Peyer's patch (tissue), 4 donors: Measurements from ENCODE around the gene MYD88. TPM values are rescaled to one million over a fixed set of nuclear protein-coding genes. Genes with fewer than 3 reads are reported as not detected.

ENCODE experiments used
- DNase-seq, 3 donors: peaks; one replicate each; pipeline ENCODE4 v3.0.0-alpha.2; 2017 to 2019
- H3K27ac ChIP-seq, 4 donors: fragments of 200-600 bp; sonication (generic); one replicate each; pipeline ENCODE4 v1.5.1; 2016 to 2019
- H3K27me3 ChIP-seq, 2 donors: fragments of 200-600 bp; sonication (generic); one replicate each; pipeline ENCODE4 v1.5.1; 2019
- H3K36me3 ChIP-seq, 3 donors: fragments of 200-600 bp; sonication (generic); one replicate each; pipeline ENCODE4 v1.5.1; 2016 to 2019
- H3K4me1 ChIP-seq, 4 donors: fragments of 200-600 bp; sonication (generic); one replicate each; pipeline ENCODE4 v1.5.1; 2016 to 2019
- H3K4me3 ChIP-seq, 4 donors: fragments of 200-600 bp; sonication (generic); 1 replicate in 3 of 4; 2 replicates in 1 of 4; pipeline ENCODE4 v1.5.1; 2016 to 2019; ENCODE audit warnings: mild to moderate bottlenecking in 1 of 4
- H3K9me3 ChIP-seq, 4 donors: fragments of 200-600 bp; sonication (generic); one replicate each; pipeline ENCODE4 v1.5.1; 2016 to 2019; ENCODE audit warnings: mild to moderate bottlenecking in 1 of 4
- CTCF ChIP-seq, 6 experiments: fragments of 450-650 bp in 4 of 6; fragments of 200-600 bp in 2 of 6; sonication (generic) in 1 of 6; IDR thresholded peaks; one replicate each; pipeline ENCODE4 v1.5.1; 2017 to 2019; ENCODE audit warnings: antibody characterized with exemption in 6 of 6, mild to moderate bottlenecking in 3 of 6, moderate library complexity in 1 of 6
- POLR2A ChIP-seq, 2 donors: fragments of 450-650 bp; IDR thresholded peaks; one replicate each; pipeline ENCODE4 v1.5.1; 2017; ENCODE audit warnings: antibody characterized with exemption in 2 of 2, mild to moderate bottlenecking in 2 of 2, moderate library complexity in 2 of 2
- small RNA-seq, 2 donors: library from RNA; depleted of rRNA; stranded (forward); fragments of <200 nt; gene quantifications; one replicate each; pipeline ENCODE3, GENCODE V24; 2016
- total RNA-seq, 4 donors: library from RNA; depleted of rRNA; stranded (reverse); fragments of >200 nt; gene quantifications; one replicate each; pipeline ENCODE4 v1.1.0, GENCODE V29; 2016

MYD88 gene
- total RNA-seq, 4 donors from 2014 or later = 41.8 to 82.7 (median 73.8) TPM

- H3K27me3 ChIP-seq = no peaks in the 10 kb centered on the region
- H3K4me3 ChIP-seq = no peak overlapping the region
- no peaks in the 10 kb centered on the region for H3K9me3 ChIP-seq
- no peak for TF ChIP-seq POLR2A (IDR thresholded peaks at IDR 0.05)
- no peak for TF ChIP-seq CTCF (IDR thresholded peaks at IDR 0.05)
- H3K4me1 ChIP-seq = no peaks in the 10 kb centered on the region
- H3K36me3 ChIP-seq = peaks cover 0 to 30% (median 0%) of the 10 kb centered on the region in 3 donors
- DNase-seq = no peak
- H3K27ac ChIP-seq = no peak overlapping the region
Measured at GRCh38 chr3:38190481-38190881, 52.0 kb downstream of the MYD88 start.

Small RNA genes within 50 kb of the gene (small RNA-seq; reads per million reads assigned to genes)
- gene RF00019 = 0 reads per million in 2 donors

Other genes with a start within 250 kb of the MYD88 start
- gene VILL, start 147.9 kb upstream of the MYD88 start, total RNA-seq = 100 to 1,000 TPM in 3 of 4 donors, 10 to 100 TPM in 1; 59.4 to 309 (median 230) TPM
- 10 to 100 TPM; 36.6 to 47.0 (median 40.5) TPM for gene PLCD1, start 109.0 kb upstream of the MYD88 start, total RNA-seq
- 1 to 10 TPM in 1 of 4 donors, under 1 TPM in 3; 0.18 to 2.2 (median 0.75) TPM for gene DLEC1, start 99.5 kb upstream of the MYD88 start, total RNA-seq
- gene ACAA1, start 1.5 kb upstream of the MYD88 start, total RNA-seq = 100 to 1,000 TPM; 123 to 324 (median 186) TPM
- gene OXSR1, start 26.9 kb downstream of the MYD88 start, total RNA-seq = 10 to 100 TPM; 17.3 to 49.7 (median 28.7) TPM
- 1 to 10 TPM in 3 of 4 donors, not detected in 1; 1.4 to 5.0 (median 1.7) TPM for gene SLC22A13, start 127.2 kb downstream of the MYD88 start, total RNA-seq
- gene SLC22A14, start 143.6 kb downstream of the MYD88 start, total RNA-seq = 1 to 10 TPM in 1 of 4 donors, not detected in 3; 5.0 TPM
- gene XYLB, start 208.1 kb downstream of the MYD88 start, total RNA-seq = 10 to 100 TPM in 3 of 4 donors, 1 to 10 TPM in 1; 7.4 to 39.6 (median 18.2) TPM